Measurements from ENCODE around the gene NT5DC4.

NT5DC4 gene

DNA sequence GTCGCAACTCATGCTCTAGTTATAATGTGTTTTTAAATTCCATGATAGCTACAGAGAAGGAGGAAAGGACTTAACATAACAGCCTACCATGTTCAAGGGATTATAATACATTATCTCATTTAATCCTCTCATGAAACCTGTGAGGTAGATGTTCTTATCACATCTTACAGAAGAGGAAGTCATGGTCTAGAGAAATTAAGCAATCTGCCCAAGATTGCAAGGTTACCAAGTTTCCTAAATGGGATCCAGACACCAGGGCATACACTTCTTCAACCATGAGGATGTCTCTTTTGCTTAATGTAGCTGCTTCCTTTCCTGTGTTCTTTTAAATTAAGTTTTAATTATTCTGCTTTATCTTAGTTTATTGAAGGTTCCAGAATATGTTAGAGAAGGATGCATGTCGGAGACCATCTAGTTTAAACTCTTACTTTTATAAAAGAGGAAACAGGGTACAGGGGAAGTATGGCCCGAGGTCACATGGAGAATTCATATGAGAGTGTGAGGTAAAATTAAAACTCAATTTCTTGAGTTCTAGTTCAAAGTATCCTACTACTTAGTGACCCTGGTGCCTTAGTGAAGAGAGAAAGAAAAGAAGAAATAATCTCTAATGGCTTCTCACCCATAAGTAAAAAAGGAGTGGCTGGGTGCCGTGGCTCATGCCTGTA, 67.0 kb downstream of the NT5DC4 start:
- DNase-seq, result no peak

DNA sequence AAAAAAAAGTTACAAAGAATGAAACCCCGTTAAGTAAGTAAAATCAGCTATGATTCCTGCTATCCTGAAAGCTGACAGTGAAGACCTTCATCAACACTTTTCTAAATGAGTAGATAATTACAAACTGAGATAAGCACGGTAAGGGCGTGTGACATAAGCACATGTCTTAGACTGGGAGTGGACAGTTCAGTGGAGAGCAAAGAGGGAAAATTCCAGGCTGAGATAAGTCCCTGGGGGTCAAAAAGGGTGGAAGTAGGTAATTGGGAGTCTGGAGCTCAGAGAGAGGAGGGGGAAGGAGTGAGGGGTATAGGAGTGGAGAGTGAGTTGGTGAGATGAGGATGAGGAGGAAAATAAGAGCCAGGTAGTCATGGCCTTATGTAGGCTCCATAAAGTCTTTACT, 67.8 kb downstream of the NT5DC4 start:
- no peak for DNase-seq

Data from effector CD8-positive, alpha-beta T cell (primary cell).